Inflammatory macrophage (primary cell): ENCODE results near the gene GCLC.
"Not testable (repeated sequence)": the region's sequence is repeated elsewhere in the genome, so short reads cannot be mapped to it uniquely, and the experiment has no call there.

Experiments
- DNase-seq, 2 donors: peaks; one replicate each; pipeline ENCODE4 v3.0.0-alpha.2; 2020 to 2022

Gene GCLC

DNA sequence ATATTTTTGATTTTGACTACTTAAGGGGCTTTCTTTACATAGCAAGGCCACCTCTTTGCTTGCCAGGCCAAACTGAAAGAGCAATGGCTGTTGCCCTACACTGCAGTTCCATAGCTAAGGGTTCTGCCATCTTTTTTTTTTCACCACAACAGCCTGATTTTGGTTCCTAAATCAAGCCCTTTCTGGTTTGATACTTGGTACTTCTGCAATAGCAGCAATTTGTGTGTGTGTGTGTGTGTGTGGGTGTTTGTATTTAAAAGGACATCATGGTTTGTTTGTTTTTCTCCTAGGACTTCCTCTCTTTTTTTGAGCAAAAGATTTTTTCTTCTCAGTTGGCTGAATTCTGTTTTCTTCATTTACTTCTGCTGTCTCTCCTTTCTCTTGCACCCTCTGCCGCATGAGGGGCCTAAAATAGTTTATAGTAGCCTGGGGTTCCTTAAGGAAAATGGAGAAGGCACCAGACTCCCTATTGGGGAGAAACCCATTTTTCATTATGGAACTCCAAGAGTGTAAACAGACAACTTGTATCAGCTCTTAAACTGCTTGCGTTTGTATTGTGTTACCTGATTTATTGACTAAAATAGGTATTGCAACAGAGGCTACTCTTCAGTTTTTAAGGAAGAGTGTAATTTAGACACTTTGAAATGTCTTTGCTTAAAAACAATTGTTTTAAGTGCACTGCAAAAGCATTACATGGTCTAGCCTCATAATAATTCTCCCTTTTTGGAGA, 12.2 kb upstream of the GCLC start:
- peak; percentile 83 to 86 for DNase-seq

DNA sequence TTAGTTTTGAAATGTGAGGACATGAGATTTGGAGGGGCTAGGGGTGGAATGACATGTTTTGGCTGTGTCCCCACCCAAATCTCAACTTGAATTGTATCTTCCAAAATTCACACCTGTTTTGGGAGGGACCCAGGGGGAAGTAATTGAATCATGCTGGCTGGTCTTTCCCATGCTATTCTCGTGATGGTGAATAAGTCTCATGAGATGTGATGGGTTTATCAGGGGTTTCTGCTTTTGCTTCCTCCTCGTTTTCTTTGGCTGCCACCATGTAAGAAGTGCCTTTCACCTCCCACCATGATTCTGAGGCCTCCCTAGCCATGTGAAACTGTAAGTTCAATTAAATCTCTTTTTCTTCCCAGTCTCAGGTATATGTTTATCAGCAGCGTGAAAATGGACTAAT, 8.7 kb upstream of the GCLC start:
- not testable (repeated sequence) for DNase-seq

DNA sequence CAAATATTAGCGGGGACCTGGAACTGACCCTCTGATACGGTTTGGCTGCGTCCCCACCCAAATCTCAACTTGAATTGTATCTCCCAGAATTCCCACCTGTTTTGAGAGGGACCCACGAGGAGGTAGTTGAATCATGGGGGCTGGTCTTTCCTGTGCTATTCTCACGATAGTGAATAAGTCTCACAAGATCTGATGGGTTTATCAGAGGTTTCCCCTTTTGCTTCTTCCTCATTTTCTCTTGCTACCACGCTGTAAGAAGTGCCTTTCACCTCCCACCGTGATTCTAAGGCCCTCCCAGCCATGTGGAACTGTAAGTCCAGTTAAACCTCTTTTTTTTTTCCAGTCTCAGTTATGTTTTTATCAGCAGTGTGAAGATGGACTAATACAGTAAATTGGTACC, 6.8 kb upstream of the GCLC start:
- peak; percentile 90 to 93 for DNase-seq

DNA sequence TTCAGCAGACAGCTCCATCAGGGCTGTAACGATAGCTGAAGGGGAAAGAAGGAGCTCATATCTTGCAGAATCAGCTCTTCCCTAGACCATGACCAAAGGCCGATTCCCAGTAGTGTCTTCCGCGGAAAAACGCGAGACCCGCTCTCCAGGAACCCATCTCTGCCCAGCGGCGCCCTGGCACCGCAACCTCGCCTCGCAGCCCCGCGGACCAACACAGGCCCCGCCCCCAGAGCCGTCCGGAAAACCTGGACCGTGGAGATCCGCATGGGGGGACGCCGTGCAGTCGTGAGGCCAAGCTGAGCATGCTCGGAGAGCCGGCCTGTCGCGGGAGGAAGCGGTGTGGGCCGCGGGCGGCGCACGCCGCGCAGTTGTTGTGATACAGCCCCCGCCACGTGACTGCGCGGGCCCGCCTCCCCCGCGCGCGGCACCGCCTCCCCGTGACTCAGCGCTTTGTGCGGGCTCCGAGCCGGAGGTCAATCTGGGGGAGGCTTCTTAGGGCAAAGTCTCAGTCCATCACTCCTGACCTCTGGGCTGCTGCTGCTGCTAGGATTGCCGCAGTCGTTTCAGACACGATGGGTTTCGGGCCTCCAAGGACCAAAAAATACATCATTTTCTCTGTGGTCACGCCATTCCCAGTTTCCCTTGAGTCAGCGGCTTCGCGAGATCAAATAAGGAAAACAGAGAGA, 3.1 kb upstream of the GCLC start:
- peak; percentile 98 to 99 for DNase-seq

DNA sequence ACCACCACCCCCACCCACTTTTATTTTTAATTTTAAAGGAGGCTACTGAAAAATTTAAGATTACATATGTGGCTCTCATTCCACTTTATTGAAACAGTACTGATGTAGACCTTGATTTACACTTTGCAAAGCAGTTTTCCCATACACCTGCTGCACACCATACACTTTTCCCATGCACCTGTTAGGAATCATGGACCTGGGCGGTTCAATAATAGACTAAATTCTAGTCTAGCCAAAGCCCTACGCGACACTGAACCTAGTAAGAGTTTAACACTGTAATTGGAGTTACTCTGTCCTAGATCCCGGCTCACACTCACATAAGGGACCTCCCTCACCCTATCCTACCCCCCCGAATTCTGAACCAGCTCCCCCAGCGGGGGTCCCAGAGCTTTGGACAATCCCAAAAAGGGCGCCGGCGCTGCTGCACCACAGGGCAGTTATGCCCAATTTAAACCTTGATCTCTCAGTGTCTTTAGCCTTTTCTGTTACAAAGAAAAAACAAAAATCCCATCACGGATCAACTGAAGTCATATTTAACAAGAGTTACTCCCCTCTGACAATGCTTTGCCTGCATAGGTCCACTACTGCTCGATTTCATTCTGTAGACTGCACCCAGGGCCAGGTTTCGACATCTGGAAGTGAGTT, 2.4 kb upstream of the GCLC start:
- no peak for DNase-seq

DNA sequence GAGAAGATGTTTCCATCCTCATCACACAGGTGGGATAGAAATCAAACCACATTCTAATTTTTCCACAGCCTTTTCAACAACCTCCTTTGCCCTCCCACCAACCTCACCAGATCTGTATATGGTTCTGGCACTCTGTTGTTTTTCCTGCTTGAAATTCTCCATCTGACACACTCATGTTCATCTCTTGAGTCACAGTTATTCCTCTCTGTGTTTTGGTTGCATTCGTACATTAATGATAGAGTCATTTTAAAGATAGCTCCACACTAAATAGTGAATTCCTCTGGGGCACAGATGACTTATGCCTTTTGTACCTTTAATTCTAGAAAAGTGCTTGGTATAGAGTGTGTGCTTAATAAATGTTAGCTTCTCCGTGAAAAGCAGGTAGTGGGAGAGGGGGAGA, 1.4 kb upstream of the GCLC start:
- no peak for DNase-seq

DNA sequence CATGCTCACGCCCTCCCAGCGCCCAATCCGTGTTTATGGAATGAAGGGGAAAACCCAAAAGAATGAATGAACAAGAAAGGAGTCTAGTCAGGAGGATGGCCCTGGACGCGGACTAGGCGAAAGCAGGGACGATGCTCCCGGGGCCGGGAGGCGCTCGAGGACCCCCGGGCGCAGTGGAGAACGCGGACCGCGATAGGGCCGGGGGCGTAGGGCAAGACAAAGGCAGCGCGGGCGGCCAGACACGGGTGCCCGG, 758 bp downstream of the GCLC start:
- DNase-seq, result peak in 1 of 2 donors; percentile 8

DNA sequence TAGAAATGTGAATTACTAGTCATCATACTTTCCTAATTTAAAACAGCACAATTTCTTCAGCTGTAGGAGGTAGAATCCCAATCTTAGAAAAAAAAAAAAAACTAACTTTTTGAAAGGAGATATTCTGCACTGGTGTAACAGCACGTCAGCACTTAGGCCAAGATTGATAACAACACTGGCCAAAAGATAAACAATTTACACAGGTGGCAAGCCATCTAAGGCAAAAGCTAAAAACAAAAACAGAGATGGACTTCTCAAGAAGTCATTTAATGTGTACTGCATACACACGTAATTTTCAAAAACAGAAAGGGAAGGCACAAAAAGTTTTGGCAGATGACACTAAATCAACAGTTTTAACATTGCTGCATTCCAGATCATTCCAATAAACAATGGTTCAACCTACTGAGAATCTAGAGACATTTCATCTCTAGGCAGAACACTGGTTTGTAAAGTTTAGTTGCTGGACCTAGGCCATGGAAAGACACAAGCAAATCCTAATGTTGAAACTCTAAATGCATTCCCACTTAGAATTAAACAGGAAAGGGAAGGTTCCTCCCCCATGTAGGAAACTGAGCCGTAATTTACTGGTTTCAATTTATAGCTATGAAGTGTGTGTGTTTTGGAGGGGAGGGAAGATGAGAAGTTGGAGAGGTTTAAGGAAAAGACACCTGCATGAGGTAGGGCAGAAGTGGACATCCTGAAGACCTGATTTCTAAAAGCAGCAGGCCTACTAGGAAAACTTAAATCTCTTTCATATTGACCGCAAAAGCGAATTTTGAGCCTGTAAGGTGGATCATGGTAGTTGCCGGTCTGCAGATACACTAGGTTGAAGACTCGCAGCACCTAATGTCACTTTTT, 1.3 kb downstream of the GCLC start:
- no peak for DNase-seq

DNA sequence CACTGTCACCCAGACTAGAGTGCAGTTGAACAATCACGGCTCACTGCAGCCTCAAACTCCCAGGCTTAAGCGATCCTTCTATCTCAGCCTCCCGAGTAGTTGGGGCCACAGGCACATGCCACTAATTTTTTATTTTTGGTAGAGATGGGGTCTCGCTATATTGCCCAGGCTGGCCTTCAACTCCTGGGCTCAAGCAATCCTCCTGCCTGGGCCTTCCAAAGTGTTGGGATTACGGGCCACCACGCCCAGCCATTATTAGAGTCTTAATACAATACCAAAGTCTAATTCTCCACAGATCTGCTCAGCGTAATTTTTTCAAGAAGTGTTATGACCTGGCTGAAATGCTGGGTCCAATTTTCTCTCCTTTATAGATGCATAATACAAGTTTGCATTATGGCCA, 3.0 kb downstream of the GCLC start:
- no peak for DNase-seq

DNA sequence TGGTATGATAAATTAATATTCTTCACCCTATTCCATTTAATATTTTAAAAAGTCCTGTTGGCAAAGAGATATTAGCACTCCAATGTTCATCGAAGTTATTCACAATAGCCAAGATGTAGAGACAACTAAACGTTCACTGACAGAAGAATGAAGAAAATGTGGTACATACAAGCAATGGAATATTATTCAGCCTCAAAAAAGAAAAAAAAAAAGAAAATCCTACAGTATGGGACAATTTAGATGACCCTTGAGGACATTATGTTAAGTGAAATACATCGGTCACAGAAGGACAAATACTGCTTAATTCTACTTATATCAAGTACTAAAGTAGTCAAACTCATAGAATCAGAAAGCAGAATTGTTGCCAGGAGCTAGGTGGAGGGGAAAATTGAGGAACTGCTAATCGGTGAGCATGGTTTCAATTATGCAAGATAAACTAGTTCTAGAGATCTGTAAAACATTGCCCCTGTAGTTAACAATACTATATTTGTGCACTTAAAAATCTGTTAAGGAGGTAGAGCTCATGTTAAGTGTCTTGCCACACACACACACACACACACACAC, 4.7 kb downstream of the GCLC start:
- peak in 1 of 2 donors; percentile 18 for DNase-seq

DNA sequence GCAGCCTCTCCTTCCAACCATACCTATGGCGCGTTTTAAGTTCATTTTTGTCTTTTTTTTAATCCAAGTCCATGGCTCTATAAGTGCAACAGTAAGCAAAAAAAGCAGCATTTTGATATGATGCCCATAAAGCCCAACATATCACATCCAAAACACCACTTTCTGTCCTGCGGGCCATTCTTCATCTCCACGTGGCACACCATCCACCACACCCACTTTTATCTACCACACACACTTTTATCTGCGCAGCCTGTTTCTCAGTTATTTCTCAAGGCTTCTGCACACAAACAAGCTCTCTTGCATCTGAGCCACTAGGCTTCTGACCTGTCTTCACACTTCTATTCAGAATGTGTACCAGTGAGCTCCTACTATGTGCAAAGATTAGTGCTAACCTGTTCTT, 5.3 kb downstream of the GCLC start:
- DNase-seq, result no peak

DNA sequence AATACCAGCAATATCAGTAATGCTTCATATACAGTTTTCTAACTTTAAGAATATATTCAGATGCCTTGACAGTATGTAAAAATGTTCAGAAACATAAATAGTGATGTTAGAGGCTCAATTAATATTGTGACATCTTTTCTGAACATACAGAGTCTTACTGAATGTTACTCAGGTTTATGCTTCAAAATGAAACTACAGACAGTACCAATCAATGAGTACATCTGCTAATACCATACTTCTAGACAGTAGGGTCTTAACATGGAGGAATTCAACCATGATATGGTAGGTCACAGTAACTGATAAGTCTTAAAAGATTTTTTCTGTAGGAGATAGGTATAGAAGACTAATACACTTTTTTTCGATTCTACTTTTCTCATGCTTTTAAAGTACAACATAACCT, 8.3 kb downstream of the GCLC start:
- no peak for DNase-seq

DNA sequence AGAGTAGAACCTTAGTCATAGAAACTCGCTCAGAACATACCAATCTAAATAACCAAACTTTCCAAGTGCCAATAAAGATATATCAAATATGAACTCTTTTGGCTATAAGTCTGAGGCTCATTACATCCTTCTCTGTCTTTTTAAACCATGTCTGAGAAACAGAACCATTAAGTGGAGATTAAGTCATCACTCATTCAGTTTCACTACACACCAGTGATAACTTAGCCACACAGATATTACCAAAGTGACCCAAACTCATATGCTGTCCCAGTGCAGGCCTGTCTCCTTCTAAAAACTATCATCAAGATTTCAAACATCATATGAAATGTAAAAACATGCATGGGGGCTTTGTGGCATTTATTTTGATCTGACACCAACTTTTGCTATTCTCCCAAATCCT, 12.0 kb downstream of the GCLC start:
- no peak for DNase-seq

DNA sequence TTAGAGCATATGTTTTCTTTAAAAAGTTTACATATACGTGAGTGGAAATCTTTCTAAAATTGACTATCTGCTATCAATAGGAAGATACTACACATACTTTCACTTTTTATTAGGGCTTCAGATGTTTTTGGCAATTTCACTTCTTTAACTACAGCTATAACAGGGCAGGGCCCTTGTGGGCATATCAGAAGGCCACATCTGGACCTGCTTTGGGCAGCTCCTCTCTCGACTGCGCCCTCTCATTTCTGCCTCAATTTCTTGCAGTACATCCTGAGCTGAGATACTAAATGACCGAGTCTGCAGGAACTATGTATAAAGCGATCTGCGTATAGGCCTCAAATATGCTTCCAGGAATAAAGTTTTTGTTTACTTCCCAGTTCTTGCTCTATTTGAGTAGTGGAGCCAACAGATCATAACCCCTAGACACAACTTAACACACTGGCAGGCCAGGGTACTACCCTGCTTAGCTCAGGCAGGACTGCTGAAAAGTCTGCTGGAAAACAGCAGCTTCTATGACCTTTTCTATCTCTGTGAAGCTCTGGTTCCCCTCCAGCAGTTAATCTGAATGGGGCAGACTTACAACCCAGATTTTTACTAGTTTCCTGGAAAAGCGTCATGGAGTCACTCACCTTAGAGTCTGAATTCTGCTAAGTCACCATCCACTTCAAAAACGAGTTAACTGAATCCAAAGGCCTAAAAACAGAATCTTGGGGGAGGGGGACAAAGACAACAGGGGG, 12.7 kb downstream of the GCLC start:
- DNase-seq, result no peak

DNA sequence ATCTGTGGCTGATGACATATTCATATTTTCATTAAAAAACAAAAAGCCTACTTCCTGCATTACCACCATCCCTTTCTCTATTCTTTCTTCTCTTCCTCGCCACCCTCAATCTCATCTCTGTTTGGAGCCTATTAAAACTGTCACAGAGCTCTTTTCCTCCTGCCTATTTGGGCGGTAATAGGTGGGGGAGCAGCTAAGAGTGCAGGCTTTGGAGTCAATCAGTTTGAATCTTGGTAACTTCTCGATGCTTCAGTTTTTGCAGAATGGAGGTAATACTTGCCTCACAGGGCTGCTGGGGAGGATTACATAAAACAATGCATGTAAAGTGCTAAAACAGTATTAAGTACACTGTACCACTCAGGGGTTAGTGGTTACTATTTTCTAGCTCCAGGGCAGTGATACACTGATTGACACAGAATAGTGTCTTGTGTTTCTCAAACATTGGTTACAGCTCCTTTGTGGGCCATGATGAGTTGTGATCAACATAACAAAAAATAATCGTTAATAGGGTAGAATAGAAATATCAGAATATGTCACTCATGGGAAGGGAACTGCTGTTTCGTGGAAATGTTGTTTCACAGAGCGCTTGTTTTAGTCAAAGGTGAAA, 14.0 kb downstream of the GCLC start:
- DNase-seq, result no peak

DNA sequence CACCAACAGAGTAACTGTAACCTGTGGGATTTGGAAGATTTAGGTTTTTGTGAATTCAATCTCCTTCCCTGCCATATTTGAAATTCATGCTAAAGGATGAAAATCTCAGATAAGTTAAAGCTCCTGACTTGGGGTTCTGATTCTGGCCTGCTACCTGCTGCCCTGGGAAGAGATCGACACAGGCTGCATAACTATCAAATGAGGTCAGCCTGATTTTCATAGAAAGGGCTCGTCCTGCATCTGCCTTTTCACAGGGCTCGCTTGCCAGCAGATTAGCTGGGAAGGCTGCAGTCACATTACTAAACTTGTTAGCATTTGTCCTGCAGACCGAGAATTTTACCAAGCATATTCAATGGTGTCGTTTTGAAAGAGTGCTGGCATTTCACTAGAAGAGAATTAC, 14.6 kb downstream of the GCLC start:
- no peak for DNase-seq

DNA sequence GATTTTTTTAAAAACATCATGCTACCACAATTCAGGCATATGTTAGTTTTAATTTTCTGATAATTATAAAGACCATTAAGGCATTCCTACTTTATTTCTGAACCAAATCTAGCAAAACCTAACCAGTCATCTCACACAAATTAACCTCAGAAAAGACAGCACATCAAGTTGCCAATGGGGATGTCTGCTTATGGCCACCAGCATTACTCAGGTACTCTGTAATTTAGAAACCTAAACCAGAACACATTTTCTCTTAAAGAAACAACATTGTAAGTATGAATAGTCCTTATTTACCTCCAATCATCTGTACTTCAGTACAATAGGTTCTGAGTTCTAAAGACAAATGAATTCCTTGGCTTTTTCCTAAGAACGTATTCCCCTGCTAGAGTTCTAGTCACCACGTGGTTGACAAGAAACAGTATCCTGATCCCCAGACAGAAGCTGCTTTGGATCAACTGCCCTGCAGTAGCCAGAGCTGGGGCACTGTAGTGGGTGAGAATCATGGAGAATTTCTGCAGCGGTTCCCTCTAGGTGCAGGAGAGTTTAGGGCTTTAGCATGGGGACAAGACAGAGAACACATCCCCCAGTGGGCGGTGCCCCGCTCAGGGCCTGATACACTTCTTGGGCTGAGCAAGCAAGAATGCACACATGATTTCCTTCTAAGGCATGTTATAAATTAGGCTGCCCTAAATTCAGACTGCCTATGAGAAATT, 15.4 kb downstream of the GCLC start:
- DNase-seq, result no peak

DNA sequence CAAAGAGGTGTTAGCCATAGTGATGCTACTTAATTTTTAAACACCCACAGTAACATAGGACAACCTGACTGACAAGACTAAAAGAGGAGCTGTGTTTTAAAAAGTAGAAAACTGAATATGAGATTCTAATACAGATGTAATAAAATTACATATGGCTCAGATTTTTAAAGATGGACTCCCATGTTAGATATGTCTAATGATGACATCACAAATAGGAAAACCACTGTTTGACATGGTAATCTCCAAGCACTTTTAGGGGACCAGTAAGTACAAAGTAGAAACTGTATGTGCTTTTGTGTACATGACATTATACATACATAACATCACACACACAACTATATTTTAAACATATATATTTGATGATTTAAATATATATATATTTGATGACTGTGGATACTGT, 16.8 kb downstream of the GCLC start:
- DNase-seq, result no peak

DNA sequence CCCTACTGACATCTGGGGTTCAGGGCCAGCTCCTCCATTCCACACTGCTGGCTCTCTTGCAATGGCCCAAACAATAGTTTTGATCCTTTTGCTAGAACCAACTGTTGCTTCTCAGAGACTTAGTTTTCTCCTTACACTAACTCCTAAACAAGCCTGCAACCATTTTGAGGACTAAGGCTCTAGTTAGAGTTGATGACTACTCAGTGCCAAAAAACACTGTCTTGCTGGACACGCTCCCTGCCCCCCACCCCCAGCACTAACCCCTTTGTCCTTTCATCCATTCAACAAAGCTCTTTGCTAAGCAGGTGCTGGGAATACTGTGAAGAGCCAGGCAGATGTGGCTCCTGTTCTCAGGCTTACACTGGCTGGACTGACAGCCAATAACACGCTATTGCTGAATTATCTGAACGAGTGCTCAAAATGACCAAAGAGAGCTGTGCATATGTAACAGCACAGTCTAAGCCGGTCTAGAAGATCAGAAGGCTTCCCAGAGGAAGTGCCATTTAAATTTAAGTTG, 17.6 kb downstream of the GCLC start:
- DNase-seq, result no peak

DNA sequence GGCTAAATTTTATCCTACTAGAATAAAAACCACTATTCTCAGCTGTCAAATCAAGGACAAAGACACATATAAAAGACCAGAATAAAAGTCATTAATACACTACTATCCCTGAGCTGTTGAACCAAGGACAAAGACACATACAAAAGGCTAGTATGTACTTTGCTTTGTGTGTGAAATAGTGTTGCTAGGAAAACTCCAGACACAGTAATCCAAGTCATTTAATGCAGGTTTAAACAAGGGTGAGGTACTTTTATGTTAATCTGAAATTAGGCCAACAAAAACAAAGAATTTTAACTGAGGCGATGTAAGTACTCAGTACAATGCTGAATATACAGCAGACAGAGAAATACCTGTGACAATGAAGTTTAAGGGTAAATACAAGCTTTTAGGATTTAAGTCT, 18.9 kb downstream of the GCLC start:
- no peak for DNase-seq

DNA sequence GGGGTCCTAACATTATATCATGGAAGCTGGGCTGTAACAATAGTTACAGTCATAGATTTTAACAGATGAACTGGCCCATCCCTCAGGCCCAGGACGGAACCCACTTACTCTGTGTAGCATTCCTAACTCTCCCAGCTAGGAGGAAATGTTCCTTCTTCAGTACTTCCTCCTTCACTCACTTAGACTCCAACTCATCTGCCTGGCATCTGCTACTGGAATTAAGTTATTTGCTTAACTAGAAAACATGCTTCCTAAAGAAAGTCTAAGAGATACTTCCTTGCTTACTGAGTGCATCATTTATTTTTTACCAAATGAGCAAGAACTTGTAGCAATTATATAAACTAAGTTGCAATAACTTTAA, 20.5 kb downstream of the GCLC start:
- no peak for DNase-seq
